ENCODE data around the gene BARHL1.
A peak's percentile ranks its signal among the peaks of the same experiment; 100 is the strongest.
"Not testable (repeated sequence)": the region's sequence is repeated elsewhere in the genome, so short reads cannot be mapped to it uniquely, and the experiment has no call there.

BARHL1 gene

GRCh38 chr9:132556714-132557113 is 25.7 kb upstream of the BARHL1 start:
- no peak for DNase-seq

GRCh38 chr9:132557159-132557558 is 25.2 kb upstream of the BARHL1 start:
- no peak for DNase-seq

- no peak for DNase-seq
Observed at GRCh38 chr9:132559711-132560110, 22.7 kb upstream of the BARHL1 start.

- peak in 1 of 14 donors; percentile 74 for DNase-seq
Observed at GRCh38 chr9:132560616-132561202, 21.7 kb upstream of the BARHL1 start.

GRCh38 chr9:132562306-132562573 is 20.2 kb upstream of the BARHL1 start:
- no peak for DNase-seq

- no peak for DNase-seq
Observed at GRCh38 chr9:132564526-132564925, 17.9 kb upstream of the BARHL1 start.

GRCh38 chr9:132568787-132569186 is 13.6 kb upstream of the BARHL1 start:
- not testable (repeated sequence) for DNase-seq

GRCh38 chr9:132571806-132572600 is 10.4 kb upstream of the BARHL1 start:
- no peak for DNase-seq

GRCh38 chr9:132572921-132573320 is 9.5 kb upstream of the BARHL1 start:
- DNase-seq, result no peak

GRCh38 chr9:132575005-132575609 is 7.3 kb upstream of the BARHL1 start:
- DNase-seq, result peak in 12 of 14 donors; percentile 1 to 58 (median 29)

- no peak for DNase-seq
Observed at GRCh38 chr9:132575811-132576210, 6.6 kb upstream of the BARHL1 start.

GRCh38 chr9:132577119-132577518 is 5.3 kb upstream of the BARHL1 start:
- no peak for DNase-seq

- no peak for DNase-seq
Observed at GRCh38 chr9:132578367-132578932, 4.0 kb upstream of the BARHL1 start.

GRCh38 chr9:132579427-132579798 is 3.0 kb upstream of the BARHL1 start:
- DNase-seq, result no peak

- peak in 1 of 14 donors; percentile 66 for DNase-seq
Observed at GRCh38 chr9:132582786-132583583, 579 bp downstream of the BARHL1 start.

GRCh38 chr9:132583584-132584304 is 1.3 kb downstream of the BARHL1 start:
- DNase-seq, result no peak

GRCh38 chr9:132584601-132585560 is 2.5 kb downstream of the BARHL1 start:
- peak in 1 of 14 donors; percentile 40 for DNase-seq

GRCh38 chr9:132585954-132586829 is 3.8 kb downstream of the BARHL1 start:
- peak in 1 of 14 donors; percentile 62 for DNase-seq

GRCh38 chr9:132586830-132587591 is 4.6 kb downstream of the BARHL1 start:
- peak in 1 of 14 donors; percentile 62 for DNase-seq
